GM23338 (cell line): ENCODE results near the gene SEMA4C. TPM values are rescaled to one million over a fixed set of nuclear protein-coding genes. Genes with fewer than 3 reads are reported as not detected.

ENCODE experiments used
- ATAC-seq: fragments of 200-7000 bp; cut with Tn5 transposase; 3 replicates; pipeline ENCODE4 v1.9.1; 2020
- DNase-seq: peaks from one replicate; pipeline ENCODE4 v3.0.0-alpha.2; 2015; ENCODE audit warnings: low spot score
- H2AFZ ChIP-seq: fragments of 200-600 bp; sonication (generic); 2 replicates; pipeline ENCODE4 v1.8.0; 2016; ENCODE audit warnings: antibody characterized with exemption, mild to moderate bottlenecking, moderate library complexity
- H3F3A ChIP-seq: fragments of 200-600 bp; sonication (generic); replicated peaks from 2 replicates; pipeline ENCODE4 v1.8.0; 2017; ENCODE audit warnings: antibody characterized with exemption, mixed run types, low read depth
- H3K27ac ChIP-seq: fragments of 200-600 bp; sonication (generic); 2 replicates; pipeline ENCODE4 v1.6.1; 2016; ENCODE audit warnings: low read depth
- H3K27me3 ChIP-seq: fragments of 200-600 bp; sonication (generic); 2 replicates; pipeline ENCODE4 v1.8.0; 2016; ENCODE audit warnings: mild to moderate bottlenecking, mixed run types, moderate library complexity; ENCODE audit not compliant: insufficient read depth
- H3K36me3 ChIP-seq: fragments of 200-600 bp; sonication (generic); 2 replicates; pipeline ENCODE4 v1.8.0; 2016; ENCODE audit warnings: mild to moderate bottlenecking; ENCODE audit not compliant: insufficient read depth
- H3K4me1 ChIP-seq: fragments of 200-600 bp; sonication (generic); 2 replicates; pipeline ENCODE4 v1.8.0; 2016; ENCODE audit warnings: mild to moderate bottlenecking, moderate library complexity; ENCODE audit not compliant: insufficient read depth
- H3K4me2 ChIP-seq: fragments of 200-600 bp; sonication (generic); 2 replicates; pipeline ENCODE4 v1.7.1; 2017; ENCODE audit warnings: mixed run types
- H3K4me3 ChIP-seq: fragments of 200-600 bp; sonication (generic); 2 replicates; pipeline ENCODE4 v1.6.1; 2016; ENCODE audit warnings: mixed run types
- H3K79me2 ChIP-seq: fragments of 200-600 bp; sonication (generic); replicated peaks from 2 replicates; pipeline ENCODE4 v1.8.0; 2017; ENCODE audit warnings: mild to moderate bottlenecking; ENCODE audit not compliant: insufficient read depth
- H3K9me2 ChIP-seq: fragments of 200-600 bp; sonication (generic); 2 replicates; pipeline ENCODE4 v1.8.0; 2017; ENCODE audit not compliant: insufficient read depth
- H4K20me1 ChIP-seq: fragments of 200-600 bp; sonication (generic); replicated peaks from 2 replicates; pipeline ENCODE4 v1.8.0; 2017; ENCODE audit warnings: mild to moderate bottlenecking; ENCODE audit not compliant: insufficient read depth
- H3K27ac Mint-ChIP-seq: 2 replicates; pipeline ENCODE4 v1.8.0; 2020; ENCODE audit warnings: inconsistent platforms, mild to moderate bottlenecking, moderate library complexity, mixed read lengths
- H3K27me3 Mint-ChIP-seq: 3 replicates; pipeline ENCODE4 v1.8.0; 2022; ENCODE audit warnings: low read depth, mild to moderate bottlenecking, moderate library complexity, mixed read lengths, inconsistent platforms; ENCODE audit not compliant: insufficient read depth, poor library complexity
- H3K36me3 Mint-ChIP-seq: 3 replicates; pipeline ENCODE4 v1.8.0; 2021; ENCODE audit warnings: low read depth, mild to moderate bottlenecking, inconsistent platforms, moderate library complexity, mixed read lengths
- H3K4me1 Mint-ChIP-seq: 3 replicates; pipeline ENCODE4 v1.8.0; 2020; ENCODE audit warnings: mild to moderate bottlenecking, inconsistent platforms, mixed read lengths
- H3K4me3 Mint-ChIP-seq: 3 replicates; pipeline ENCODE4 v1.8.0; 2021; ENCODE audit warnings: moderate library complexity, mild to moderate bottlenecking, inconsistent platforms, mixed read lengths
- H3K9me3 Mint-ChIP-seq: 3 replicates; pipeline ENCODE4 v1.8.0; 2020; ENCODE audit warnings: moderate library complexity, mild to moderate bottlenecking, inconsistent platforms, mixed read lengths
- CREB1 ChIP-seq: fragments of 250-450 bp; sonication (Bioruptor Pico); IDR thresholded peaks from 2 replicates; pipeline ENCODE4 v1.5.0; 2020; ENCODE audit warnings: low read depth, mild to moderate bottlenecking, moderate library complexity
- CTCF ChIP-seq, 2 experiments: fragments of 200-600 bp in 1 of 2; sonication (generic) in 1 of 2; conservative IDR thresholded peaks; 2 replicates each; pipeline versions ENCODE4 v1.5.1 to v1.6.1; 2016 to 2017; ENCODE audit warnings: antibody characterized with exemption in 2 of 2, low read depth in 2 of 2, mild to moderate bottlenecking in 2 of 2, moderate library complexity in 1 of 2
- ETS1 ChIP-seq: IDR thresholded peaks from 2 replicates; pipeline ENCODE4 v1.6.1; 2016; ENCODE audit warnings: antibody characterized with exemption
- EZH2 ChIP-seq: fragments of 200-600 bp; sonication (generic); IDR thresholded peaks from one replicate; pipeline ENCODE4 v1.8.0; 2017; ENCODE audit warnings: antibody characterized with exemption, mild to moderate bottlenecking, low read depth; ENCODE audit not compliant: unreplicated experiment
- EZH2phosphoT487 ChIP-seq: fragments of 200-600 bp; sonication (generic); IDR thresholded peaks from one replicate; pipeline ENCODE4 v1.8.1; 2018; ENCODE audit warnings: antibody characterized with exemption; ENCODE audit not compliant: unreplicated experiment
- JUNB ChIP-seq: IDR thresholded peaks from one replicate; pipeline ENCODE4 v1.6.1; 2016; ENCODE audit warnings: antibody characterized with exemption; ENCODE audit not compliant: unreplicated experiment
- NANOG ChIP-seq: IDR thresholded peaks from 2 replicates; pipeline ENCODE4 v1.6.1; 2016; ENCODE audit warnings: antibody characterized with exemption, borderline replicate concordance
- POLR2AphosphoS5 ChIP-seq: IDR thresholded peaks from 2 replicates; pipeline ENCODE4 v1.6.1; 2016; ENCODE audit warnings: antibody characterized with exemption, low read depth
- REST ChIP-seq: IDR thresholded peaks from one replicate; pipeline ENCODE4 v1.6.1; 2018; ENCODE audit warnings: antibody characterized with exemption; ENCODE audit not compliant: unreplicated experiment
- STAT1 ChIP-seq: IDR thresholded peaks from one replicate; pipeline ENCODE4 v1.6.1; 2016; ENCODE audit warnings: antibody characterized with exemption; ENCODE audit not compliant: unreplicated experiment
- ZNF114 ChIP-seq: fragments of 250-450 bp; sonication (Bioruptor Pico); IDR thresholded peaks from 2 replicates; pipeline ENCODE4 v1.5.0; 2020; ENCODE audit warnings: mild to moderate bottlenecking, moderate library complexity
- ZNF331 ChIP-seq: fragments of 250-450 bp; sonication (Bioruptor Pico); IDR thresholded peaks from 2 replicates; pipeline ENCODE4 v1.5.0; 2020; ENCODE audit warnings: low read depth, mild to moderate bottlenecking, moderate library complexity
- polyA plus RNA-seq: library from polyadenylated mRNA; unstranded; fragments of >200 nt; fragmentation: Nextera tagmentation; extraction: Ambion mirVana; gene quantifications from 2 replicates; pipeline ENCODE4 v1.2.1, GENCODE V29; 2016
- total RNA-seq: library from RNA; depleted of rRNA; stranded (reverse); fragments of >200 nt; shearing (Covaris generic); gene quantifications from 2 replicates; pipeline ENCODE4 v1.2.3, GENCODE V29; 2014
- TF ChIP-seq, protein P1 (sequence below): fragments of 250-450 bp; sonication (Bioruptor Pico); IDR thresholded peaks from 2 replicates; pipeline ENCODE4 v1.5.0; 2020; ENCODE audit warnings: mild to moderate bottlenecking, moderate library complexity

The SEMA4C gene
- total and polyA plus RNA-seq, 2 experiments from 2014 or later, result 16.8 to 80.7 TPM

- peaks cover 39% of the 10 kb centered on the region for H3K4me1 Mint-ChIP-seq
- Histone ChIP-seq H3K27me3 (peaks cover under 1% of the 10 kb centered on the region; the same call in 1 of the 2 replicates), H3F3A (no peaks in the 10 kb centered on the region), H3K79me2 (no peaks in the 10 kb centered on the region), H2AFZ (peak overlapping the region; percentile 63; the same call in 1 of the 2 replicates), H3K4me3 (no peak overlapping the region), H3K4me1 (peaks cover 23% of the 10 kb centered on the region), H4K20me1 (no peaks in the 10 kb centered on the region), H3K4me2 (no peak overlapping the region), H3K9me2 (peaks cover 2% of the 10 kb centered on the region; the same call in 1 of the 2 replicates), H3K27ac (no peak overlapping the region), H3K36me3 (no peaks in the 10 kb centered on the region)
- no peak overlapping the region for H3K4me3 Mint-ChIP-seq
- DNase-seq, result no peak
- TF ChIP-seq CREB1 (CRISPR knock-in tag), result no peak
- no peak for TF ChIP-seq ZNF114
- TF ChIP-seq ZNF331, result no peak
- no peak for TF ChIP-seq CTCF (conservative IDR thresholded peaks at IDR 0.05; ENCODE audit: low read depth in 2 of 2)
- TF ChIP-seq EZH2, result no peak
- no peak for TF ChIP-seq REST
- no peak for TF ChIP-seq NANOG
- TF ChIP-seq JUNB, result no peak
- TF ChIP-seq STAT1, result no peak
- TF ChIP-seq, protein P1, sequence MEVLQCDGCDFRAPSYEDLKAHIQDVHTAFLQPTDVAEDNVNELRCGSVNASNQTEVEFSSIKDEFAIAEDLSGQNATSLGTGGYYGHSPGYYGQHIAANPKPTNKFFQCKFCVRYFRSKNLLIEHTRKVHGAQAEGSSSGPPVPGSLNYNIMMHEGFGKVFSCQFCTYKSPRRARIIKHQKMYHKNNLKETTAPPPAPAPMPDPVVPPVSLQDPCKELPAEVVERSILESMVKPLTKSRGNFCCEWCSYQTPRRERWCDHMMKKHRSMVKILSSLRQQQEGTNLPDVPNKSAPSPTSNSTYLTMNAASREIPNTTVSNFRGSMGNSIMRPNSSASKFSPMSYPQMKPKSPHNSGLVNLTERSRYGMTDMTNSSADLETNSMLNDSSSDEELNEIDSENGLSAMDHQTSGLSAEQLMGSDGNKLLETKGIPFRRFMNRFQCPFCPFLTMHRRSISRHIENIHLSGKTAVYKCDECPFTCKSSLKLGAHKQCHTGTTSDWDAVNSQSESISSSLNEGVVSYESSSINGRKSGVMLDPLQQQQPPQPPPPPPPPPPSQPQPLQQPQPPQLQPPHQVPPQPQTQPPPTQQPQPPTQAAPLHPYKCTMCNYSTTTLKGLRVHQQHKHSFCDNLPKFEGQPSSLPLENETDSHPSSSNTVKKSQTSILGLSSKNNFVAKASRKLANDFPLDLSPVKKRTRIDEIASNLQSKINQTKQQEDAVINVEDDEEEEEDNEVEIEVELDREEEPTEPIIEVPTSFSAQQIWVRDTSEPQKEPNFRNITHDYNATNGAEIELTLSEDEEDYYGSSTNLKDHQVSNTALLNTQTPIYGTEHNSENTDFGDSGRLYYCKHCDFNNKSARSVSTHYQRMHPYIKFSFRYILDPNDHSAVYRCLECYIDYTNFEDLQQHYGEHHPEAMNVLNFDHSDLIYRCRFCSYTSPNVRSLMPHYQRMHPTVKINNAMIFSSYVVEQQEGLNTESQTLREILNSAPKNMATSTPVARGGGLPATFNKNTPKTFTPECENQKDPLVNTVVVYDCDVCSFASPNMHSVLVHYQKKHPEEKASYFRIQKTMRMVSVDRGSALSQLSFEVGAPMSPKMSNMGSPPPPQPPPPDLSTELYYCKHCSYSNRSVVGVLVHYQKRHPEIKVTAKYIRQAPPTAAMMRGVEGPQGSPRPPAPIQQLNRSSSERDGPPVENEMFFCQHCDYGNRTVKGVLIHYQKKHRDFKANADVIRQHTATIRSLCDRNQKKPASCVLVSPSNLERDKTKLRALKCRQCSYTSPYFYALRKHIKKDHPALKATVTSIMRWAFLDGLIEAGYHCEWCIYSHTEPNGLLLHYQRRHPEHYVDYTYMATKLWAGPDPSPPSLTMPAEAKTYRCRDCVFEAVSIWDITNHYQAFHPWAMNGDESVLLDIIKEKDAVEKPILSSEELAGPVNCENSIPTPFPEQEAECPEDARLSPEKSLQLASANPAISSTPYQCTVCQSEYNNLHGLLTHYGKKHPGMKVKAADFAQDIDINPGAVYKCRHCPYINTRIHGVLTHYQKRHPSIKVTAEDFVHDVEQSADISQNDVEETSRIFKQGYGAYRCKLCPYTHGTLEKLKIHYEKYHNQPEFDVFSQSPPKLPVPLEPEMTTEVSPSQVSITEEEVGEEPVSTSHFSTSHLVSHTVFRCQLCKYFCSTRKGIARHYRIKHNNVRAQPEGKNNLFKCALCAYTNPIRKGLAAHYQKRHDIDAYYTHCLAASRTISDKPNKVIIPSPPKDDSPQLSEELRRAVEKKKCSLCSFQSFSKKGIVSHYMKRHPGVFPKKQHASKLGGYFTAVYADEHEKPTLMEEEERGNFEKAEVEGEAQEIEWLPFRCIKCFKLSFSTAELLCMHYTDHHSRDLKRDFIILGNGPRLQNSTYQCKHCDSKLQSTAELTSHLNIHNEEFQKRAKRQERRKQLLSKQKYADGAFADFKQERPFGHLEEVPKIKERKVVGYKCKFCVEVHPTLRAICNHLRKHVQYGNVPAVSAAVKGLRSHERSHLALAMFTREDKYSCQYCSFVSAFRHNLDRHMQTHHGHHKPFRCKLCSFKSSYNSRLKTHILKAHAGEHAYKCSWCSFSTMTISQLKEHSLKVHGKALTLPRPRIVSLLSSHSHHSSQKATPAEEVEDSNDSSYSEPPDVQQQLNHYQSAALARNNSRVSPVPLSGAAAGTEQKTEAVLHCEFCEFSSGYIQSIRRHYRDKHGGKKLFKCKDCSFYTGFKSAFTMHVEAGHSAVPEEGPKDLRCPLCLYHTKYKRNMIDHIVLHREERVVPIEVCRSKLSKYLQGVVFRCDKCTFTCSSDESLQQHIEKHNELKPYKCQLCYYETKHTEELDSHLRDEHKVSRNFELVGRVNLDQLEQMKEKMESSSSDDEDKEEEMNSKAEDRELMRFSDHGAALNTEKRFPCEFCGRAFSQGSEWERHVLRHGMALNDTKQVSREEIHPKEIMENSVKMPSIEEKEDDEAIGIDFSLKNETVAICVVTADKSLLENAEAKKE (CRISPR knock-in tag), result no peak
- TF ChIP-seq ETS1, result no peak
- TF ChIP-seq EZH2phosphoT487, result no peak
- no peak for TF ChIP-seq POLR2AphosphoS5
- ATAC-seq, result no peak
- peaks cover 6% of the 10 kb centered on the region for H3K27me3 Mint-ChIP-seq
- peaks cover 5% of the 10 kb centered on the region; the same call in 2 of the 3 replicates for H3K9me3 Mint-ChIP-seq
- no peaks in the 10 kb centered on the region; the same call in 2 of the 3 replicates for H3K36me3 Mint-ChIP-seq
- H3K27ac Mint-ChIP-seq, result no peak overlapping the region
These were observed 47.0 kb upstream of the SEMA4C start for GRCh38 chr2:96916646-96917543.
